B cell (primary cell): Measurements from ENCODE around the gene AK1.

Experiments used
- CTCF ChIP-seq: fragments of 200-600 bp; IDR thresholded peaks from one replicate; pipeline ENCODE4 v1.8.0; 2022; ENCODE audit warnings: antibody characterized with exemption, mild to moderate bottlenecking
- EZH2 ChIP-seq: IDR thresholded peaks from 2 replicates; pipeline ENCODE4 v1.6.1; 2012; ENCODE audit warnings: borderline replicate concordance, low read depth, mild to moderate bottlenecking, moderate library complexity, low read length; ENCODE audit not compliant: insufficient read depth, poor library complexity, severe bottlenecking

GRCh38 chr9:127841087-127841835, 36.2 kb downstream of the AK1 start:
- no peak for TF ChIP-seq CTCF
- no peak for TF ChIP-seq EZH2
